ENCODE results near the gene WNT2.
"Not testable (repeated sequence)": the region's sequence is repeated elsewhere in the genome, so short reads cannot be mapped to it uniquely, and the experiment has no call there.

Gene WNT2

DNA sequence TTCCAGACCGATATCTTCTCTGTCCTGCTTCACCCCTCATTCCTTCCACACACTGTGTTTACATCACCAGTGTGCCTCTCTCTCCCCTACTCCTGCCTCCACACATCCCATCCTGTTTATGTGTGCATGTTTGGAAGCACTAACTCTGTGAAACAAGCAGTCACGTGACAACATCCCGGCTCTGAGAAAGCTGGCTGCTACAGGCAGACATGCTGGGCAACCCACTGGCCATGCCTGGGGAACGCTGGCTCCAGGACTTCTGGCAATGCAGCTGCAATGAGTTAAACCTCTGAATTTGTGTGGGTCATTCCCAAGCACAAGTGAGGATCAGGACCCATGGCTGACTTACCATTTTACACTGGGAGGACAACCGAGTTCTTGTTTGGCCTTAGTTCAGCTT lies 74.0 kb downstream of the WNT2 start:
- Histone ChIP-seq H3K4me2 (ENCODE audit: low read depth, low read length, poor library complexity, severe bottlenecking) (no peak overlapping the region), H3K4me1 (ENCODE audit: insufficient read depth, low read length, poor library complexity, severe bottlenecking) (no peaks in the 10 kb centered on the region), H2AFZ (ENCODE audit: low read length) (no peak overlapping the region), H4K20me1 (ENCODE audit: insufficient read depth, low read length, poor library complexity, severe bottlenecking) (no peaks in the 10 kb centered on the region), H3K79me2 (ENCODE audit: insufficient read depth, low read length) (no peaks in the 10 kb centered on the region), H3K9me2 (replicated peaks; ENCODE audit: low read depth, low read length) (no peaks in the 10 kb centered on the region), H3K9ac (ENCODE audit: low read depth, low read length, poor library complexity, severe bottlenecking) (no peak overlapping the region), H3F3A (ENCODE audit: low read depth) (no peaks in the 10 kb centered on the region), H3K27me3 (ENCODE audit: insufficient read depth, low read length, poor library complexity, severe bottlenecking) (no peaks in the 10 kb centered on the region), H3K36me3 (ENCODE audit: insufficient read depth, low read length) (no peaks in the 10 kb centered on the region), H3K9me3 (ENCODE audit: insufficient read depth, low read depth, low read length) (0 out of 2 replicates have a peak, but pooled peaks cover 3% of the 10 kb centered on the region), H3K4me3 (ENCODE audit: low read length, poor library complexity, severe bottlenecking) (no peak overlapping the region)
- TF ChIP-seq EZH2phosphoT487 (IDR thresholded peaks at IDR 0.05; ENCODE audit: borderline replicate concordance): no peak
- TF ChIP-seq, protein P1, sequence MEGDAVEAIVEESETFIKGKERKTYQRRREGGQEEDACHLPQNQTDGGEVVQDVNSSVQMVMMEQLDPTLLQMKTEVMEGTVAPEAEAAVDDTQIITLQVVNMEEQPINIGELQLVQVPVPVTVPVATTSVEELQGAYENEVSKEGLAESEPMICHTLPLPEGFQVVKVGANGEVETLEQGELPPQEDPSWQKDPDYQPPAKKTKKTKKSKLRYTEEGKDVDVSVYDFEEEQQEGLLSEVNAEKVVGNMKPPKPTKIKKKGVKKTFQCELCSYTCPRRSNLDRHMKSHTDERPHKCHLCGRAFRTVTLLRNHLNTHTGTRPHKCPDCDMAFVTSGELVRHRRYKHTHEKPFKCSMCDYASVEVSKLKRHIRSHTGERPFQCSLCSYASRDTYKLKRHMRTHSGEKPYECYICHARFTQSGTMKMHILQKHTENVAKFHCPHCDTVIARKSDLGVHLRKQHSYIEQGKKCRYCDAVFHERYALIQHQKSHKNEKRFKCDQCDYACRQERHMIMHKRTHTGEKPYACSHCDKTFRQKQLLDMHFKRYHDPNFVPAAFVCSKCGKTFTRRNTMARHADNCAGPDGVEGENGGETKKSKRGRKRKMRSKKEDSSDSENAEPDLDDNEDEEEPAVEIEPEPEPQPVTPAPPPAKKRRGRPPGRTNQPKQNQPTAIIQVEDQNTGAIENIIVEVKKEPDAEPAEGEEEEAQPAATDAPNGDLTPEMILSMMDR (conservative IDR thresholded peaks at IDR 0.05; ENCODE audit: low read length): no peak

DNA sequence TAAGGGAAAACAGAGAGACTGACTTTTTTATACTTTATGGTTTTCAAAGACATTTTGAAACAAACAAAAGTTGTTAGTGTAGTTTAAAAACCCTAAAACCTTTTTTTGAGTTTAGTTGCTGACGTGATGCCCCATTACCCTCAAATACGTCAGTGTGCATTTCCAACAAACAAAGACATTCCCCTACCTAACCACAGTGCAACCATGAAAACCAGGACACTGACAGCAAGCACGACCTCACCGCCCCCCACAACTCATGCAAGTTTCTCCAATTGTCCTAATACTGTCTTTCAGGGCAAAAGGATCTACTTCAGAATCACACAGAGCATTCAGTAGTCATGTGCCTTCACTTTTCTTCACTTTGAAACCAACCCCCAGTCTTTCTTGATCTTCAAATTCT lies 75.0 kb downstream of the WNT2 start:
- no peaks in the 10 kb centered on the region for H3K27me3 ChIP-seq (ENCODE audit: insufficient read depth, low read length, poor library complexity, severe bottlenecking)
- H3F3A ChIP-seq (ENCODE audit: low read depth): no peaks in the 10 kb centered on the region
- no peak overlapping the region for H3K4me3 ChIP-seq (ENCODE audit: low read length, poor library complexity, severe bottlenecking)
- H3K9ac ChIP-seq (ENCODE audit: low read depth, low read length, poor library complexity, severe bottlenecking): no peak overlapping the region
- H3K4me2 ChIP-seq (ENCODE audit: low read depth, low read length, poor library complexity, severe bottlenecking): no peak overlapping the region
- H3K9me3 ChIP-seq (ENCODE audit: insufficient read depth, low read depth, low read length): 0 out of 2 replicates have a peak, but pooled peaks cover 3% of the 10 kb centered on the region
- H2AFZ ChIP-seq (ENCODE audit: low read length): no peak overlapping the region
- H3K36me3 ChIP-seq (ENCODE audit: insufficient read depth, low read length): no peaks in the 10 kb centered on the region
- no peaks in the 10 kb centered on the region for H3K79me2 ChIP-seq (ENCODE audit: insufficient read depth, low read length)
- no peaks in the 10 kb centered on the region for H4K20me1 ChIP-seq (ENCODE audit: insufficient read depth, low read length, poor library complexity, severe bottlenecking)
- H3K4me1 ChIP-seq (ENCODE audit: insufficient read depth, low read length, poor library complexity, severe bottlenecking): no peaks in the 10 kb centered on the region
- TF ChIP-seq, protein P1 (conservative IDR thresholded peaks at IDR 0.05; ENCODE audit: low read length): no peak
- no peak for TF ChIP-seq EZH2phosphoT487 (IDR thresholded peaks at IDR 0.05; ENCODE audit: borderline replicate concordance)
- H3K9me2 ChIP-seq (replicated peaks; ENCODE audit: low read depth, low read length): no peaks in the 10 kb centered on the region

DNA sequence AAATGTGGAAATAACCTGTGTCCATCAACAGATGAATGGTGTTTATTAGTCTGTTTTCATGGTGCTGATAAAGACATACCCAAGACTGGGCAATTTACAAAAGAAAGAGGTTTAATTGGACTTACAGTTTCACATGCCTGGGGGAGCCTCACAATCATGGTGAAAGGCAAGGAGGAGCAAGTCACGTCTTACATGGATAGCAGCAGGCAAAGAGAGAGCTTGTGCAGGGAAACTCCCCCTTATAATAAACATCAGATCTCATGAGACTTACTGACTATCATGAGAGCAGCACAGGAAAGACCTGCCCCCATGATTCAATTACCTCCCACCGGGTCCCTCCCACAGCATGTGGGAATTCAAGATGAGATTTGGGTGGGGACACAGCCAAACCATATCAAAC lies 77.2 kb downstream of the WNT2 start:
- H3K4me2 ChIP-seq (ENCODE audit: low read depth, low read length, poor library complexity, severe bottlenecking); H3K36me3 ChIP-seq (ENCODE audit: insufficient read depth, low read length); H4K20me1 ChIP-seq (ENCODE audit: insufficient read depth, low read length, poor library complexity, severe bottlenecking); H3K4me1 ChIP-seq (ENCODE audit: insufficient read depth, low read length, poor library complexity, severe bottlenecking); H3K9me2 ChIP-seq (replicated peaks; ENCODE audit: low read depth, low read length); H3K9me3 ChIP-seq (ENCODE audit: insufficient read depth, low read depth, low read length); H3F3A ChIP-seq (ENCODE audit: low read depth); H3K4me3 ChIP-seq (ENCODE audit: low read length, poor library complexity, severe bottlenecking); H3K79me2 ChIP-seq (ENCODE audit: insufficient read depth, low read length); H2AFZ ChIP-seq (ENCODE audit: low read length); H3K9ac ChIP-seq (ENCODE audit: low read depth, low read length, poor library complexity, severe bottlenecking); H3K27me3 ChIP-seq (ENCODE audit: insufficient read depth, low read length, poor library complexity, severe bottlenecking): not testable (repeated sequence)

DNA sequence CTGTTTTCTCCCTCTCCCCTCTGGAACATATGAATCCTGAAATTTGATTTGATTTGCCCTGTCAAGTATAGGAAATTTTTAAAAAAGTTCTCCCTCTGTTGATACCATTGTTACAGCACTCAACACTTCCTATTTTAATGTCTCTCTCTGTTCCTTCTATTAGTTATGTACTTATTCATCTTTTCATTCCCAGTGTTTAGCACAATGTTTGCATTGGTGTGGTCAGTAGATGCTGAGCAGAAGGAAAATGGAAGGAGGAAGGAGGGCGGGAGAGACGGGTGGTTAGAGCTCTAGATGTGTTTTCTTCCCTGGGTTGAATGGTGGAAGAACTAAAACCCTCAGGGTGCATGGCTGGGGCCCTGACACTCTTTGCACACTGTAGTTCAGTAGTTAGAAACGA lies 79.5 kb downstream of the WNT2 start:
- no peak overlapping the region for H2AFZ ChIP-seq (ENCODE audit: low read length)
- peaks cover 6% of the 10 kb centered on the region; the same call in 1 of the 2 replicates for H3K9me3 ChIP-seq (ENCODE audit: insufficient read depth, low read depth, low read length)
- no peaks in the 10 kb centered on the region for H3K4me1 ChIP-seq (ENCODE audit: insufficient read depth, low read length, poor library complexity, severe bottlenecking)
- no peaks in the 10 kb centered on the region for H3K9me2 ChIP-seq (replicated peaks; ENCODE audit: low read depth, low read length)
- H3F3A ChIP-seq (ENCODE audit: low read depth): no peaks in the 10 kb centered on the region
- no peaks in the 10 kb centered on the region for H3K79me2 ChIP-seq (ENCODE audit: insufficient read depth, low read length)
- no peak overlapping the region for H3K4me2 ChIP-seq (ENCODE audit: low read depth, low read length, poor library complexity, severe bottlenecking)
- H3K4me3 ChIP-seq (ENCODE audit: low read length, poor library complexity, severe bottlenecking): no peak overlapping the region
- H3K36me3 ChIP-seq (ENCODE audit: insufficient read depth, low read length): no peaks in the 10 kb centered on the region
- H4K20me1 ChIP-seq (ENCODE audit: insufficient read depth, low read length, poor library complexity, severe bottlenecking): no peaks in the 10 kb centered on the region
- H3K27me3 ChIP-seq (ENCODE audit: insufficient read depth, low read length, poor library complexity, severe bottlenecking): no peaks in the 10 kb centered on the region
- TF ChIP-seq, protein P1 (conservative IDR thresholded peaks at IDR 0.05; ENCODE audit: low read length): no peak
- TF ChIP-seq EZH2phosphoT487 (IDR thresholded peaks at IDR 0.05; ENCODE audit: borderline replicate concordance): no peak
- H3K9ac ChIP-seq (ENCODE audit: low read depth, low read length, poor library complexity, severe bottlenecking): no peak overlapping the region

Measured in Loucy (cell line).